Measurements from ENCODE around the gene PLXNC1.

The PLXNC1 gene

DNA sequence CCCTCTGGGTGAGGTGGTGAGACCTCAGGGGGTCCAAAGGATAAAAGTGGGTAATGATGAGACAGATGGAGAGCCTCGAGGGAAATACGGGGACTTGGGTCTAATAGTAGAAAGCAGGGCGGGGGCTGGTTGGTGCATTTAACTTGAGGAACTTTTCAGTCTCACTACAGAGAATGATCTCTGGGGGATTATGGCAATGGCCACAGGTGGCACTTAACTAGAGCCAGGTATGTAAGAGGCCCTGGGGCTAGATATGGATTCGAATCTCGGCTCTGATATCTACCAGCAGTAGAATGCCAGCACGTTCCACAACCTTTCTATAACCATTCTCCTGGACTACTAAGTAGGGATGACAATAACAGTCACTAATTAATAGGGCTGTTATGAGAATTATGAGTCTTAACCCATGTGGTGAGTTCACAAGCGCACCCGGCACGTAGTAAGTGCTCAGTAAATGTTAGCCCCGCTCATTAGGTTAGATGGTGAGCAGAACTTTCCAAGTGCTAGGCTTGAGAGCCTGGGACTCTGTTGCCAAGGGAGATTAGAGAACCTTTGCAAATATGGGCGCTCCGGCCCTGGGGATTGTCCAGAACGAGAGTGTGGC lies 888 bp upstream of the PLXNC1 start:
- no peak overlapping the region for H3K27ac ChIP-seq
- in situ Hi-C loops (cut with HindIII; ENCODE audit: low pct_ligation_motif_present, low sequenced_read_pairs), result loop anchor here (25.0 kb wide), 1 partner anchor 365 kb away; no protein-coding TSS in a partner anchor
- peaks cover 41% of the 10 kb centered on the region for H3K27me3 ChIP-seq (replicated peaks)
- peak overlapping the region; percentile 47 for H3K4me3 ChIP-seq (ENCODE audit: low read depth, low read length)
- TF ChIP-seq, protein P1, sequence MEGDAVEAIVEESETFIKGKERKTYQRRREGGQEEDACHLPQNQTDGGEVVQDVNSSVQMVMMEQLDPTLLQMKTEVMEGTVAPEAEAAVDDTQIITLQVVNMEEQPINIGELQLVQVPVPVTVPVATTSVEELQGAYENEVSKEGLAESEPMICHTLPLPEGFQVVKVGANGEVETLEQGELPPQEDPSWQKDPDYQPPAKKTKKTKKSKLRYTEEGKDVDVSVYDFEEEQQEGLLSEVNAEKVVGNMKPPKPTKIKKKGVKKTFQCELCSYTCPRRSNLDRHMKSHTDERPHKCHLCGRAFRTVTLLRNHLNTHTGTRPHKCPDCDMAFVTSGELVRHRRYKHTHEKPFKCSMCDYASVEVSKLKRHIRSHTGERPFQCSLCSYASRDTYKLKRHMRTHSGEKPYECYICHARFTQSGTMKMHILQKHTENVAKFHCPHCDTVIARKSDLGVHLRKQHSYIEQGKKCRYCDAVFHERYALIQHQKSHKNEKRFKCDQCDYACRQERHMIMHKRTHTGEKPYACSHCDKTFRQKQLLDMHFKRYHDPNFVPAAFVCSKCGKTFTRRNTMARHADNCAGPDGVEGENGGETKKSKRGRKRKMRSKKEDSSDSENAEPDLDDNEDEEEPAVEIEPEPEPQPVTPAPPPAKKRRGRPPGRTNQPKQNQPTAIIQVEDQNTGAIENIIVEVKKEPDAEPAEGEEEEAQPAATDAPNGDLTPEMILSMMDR (IDR thresholded peaks at IDR 0.05; ENCODE audit: low read depth, low read length, missing control alignments), result no peak
- H3K36me3 ChIP-seq (replicated peaks), result no peaks in the 10 kb centered on the region
- no peak for DNase-seq

DNA sequence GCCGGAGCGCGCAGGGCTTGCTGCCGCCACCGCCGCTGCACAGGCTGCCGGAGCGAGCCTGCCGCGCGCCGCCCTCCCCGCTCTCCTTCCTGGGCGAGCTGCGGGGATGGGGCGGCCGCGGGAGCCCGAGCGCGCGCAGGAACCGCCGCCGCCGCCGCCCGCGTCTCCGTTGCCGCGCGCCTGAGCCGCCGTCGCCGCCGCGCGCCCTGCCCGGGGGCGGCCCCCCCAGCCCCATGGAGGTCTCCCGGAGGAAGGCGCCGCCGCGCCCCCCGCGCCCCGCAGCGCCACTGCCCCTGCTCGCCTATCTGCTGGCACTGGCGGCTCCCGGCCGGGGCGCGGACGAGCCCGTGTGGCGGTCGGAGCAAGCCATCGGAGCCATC lies 352 bp downstream of the PLXNC1 start:
- peaks cover 42% of the 10 kb centered on the region for H3K27me3 ChIP-seq (replicated peaks)
- in situ Hi-C loops (cut with HindIII; ENCODE audit: low pct_ligation_motif_present, low sequenced_read_pairs), result loop anchor here (25.0 kb wide), 1 partner anchor 364 kb away; no protein-coding TSS in a partner anchor
- H3K27ac ChIP-seq, result no peak overlapping the region
- TF ChIP-seq, protein P1 (IDR thresholded peaks at IDR 0.05; ENCODE audit: low read depth, low read length, missing control alignments), result no peak
- no peak for DNase-seq
- H3K4me3 ChIP-seq (ENCODE audit: low read depth, low read length), result peak overlapping the region; percentile 47
- H3K36me3 ChIP-seq (replicated peaks), result no peaks in the 10 kb centered on the region

DNA sequence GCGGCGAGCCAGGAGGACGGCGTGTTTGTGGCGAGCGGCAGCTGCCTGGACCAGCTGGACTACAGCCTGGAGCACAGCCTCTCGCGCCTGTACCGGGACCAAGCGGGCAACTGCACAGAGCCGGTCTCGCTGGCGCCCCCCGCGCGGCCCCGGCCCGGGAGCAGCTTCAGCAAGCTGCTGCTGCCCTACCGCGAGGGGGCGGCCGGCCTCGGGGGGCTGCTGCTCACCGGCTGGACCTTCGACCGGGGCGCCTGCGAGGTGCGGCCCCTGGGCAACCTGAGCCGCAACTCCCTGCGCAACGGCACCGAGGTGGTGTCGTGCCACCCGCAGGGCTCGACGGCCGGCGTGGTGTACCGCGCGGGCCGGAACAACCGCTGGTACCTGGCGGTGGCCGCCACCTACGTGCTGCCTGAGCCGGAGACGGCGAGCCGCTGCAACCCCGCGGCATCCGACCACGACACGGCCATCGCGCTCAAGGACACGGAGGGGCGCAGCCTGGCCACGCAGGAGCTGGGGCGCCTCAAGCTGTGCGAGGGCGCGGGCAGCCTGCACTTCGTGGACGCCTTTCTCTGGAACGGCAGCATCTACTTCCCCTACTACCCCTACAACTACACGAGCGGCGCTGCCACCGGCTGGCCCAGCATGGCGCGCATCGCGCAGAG lies 873 bp downstream of the PLXNC1 start:
- Histone ChIP-seq H3K4me3 (ENCODE audit: low read depth, low read length) (peak overlapping the region; percentile 40), H3K27ac (no peak overlapping the region), H3K36me3 (replicated peaks) (no peaks in the 10 kb centered on the region), H3K27me3 (replicated peaks) (peaks cover 43% of the 10 kb centered on the region)
- DNase-seq, result peak; percentile 16
- TF ChIP-seq, protein P1 (IDR thresholded peaks at IDR 0.05; ENCODE audit: low read depth, low read length, missing control alignments), result peak; percentile 19
- in situ Hi-C loops (cut with HindIII; ENCODE audit: low pct_ligation_motif_present, low sequenced_read_pairs), result loop anchor here (25.0 kb wide), 1 partner anchor 363 kb away; no protein-coding TSS in a partner anchor

DNA sequence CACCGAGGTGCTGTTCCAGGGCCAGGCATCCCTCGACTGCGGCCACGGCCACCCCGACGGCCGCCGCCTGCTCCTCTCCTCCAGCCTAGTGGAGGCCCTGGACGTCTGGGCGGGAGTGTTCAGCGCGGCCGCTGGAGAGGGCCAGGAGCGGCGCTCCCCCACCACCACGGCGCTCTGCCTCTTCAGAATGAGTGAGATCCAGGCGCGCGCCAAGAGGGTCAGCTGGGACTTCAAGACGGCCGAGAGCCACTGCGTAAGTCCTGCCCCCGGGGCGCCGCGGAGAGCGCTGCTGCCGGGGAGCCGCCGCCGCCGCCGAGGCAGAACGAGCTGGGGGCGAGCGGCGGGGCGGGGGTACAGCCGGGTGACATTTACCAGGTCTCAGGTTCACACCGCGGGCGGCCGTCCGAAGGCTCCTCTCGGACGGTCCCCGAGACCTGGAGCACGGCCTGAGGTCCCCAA lies 1.4 kb downstream of the PLXNC1 start:
- Histone ChIP-seq H3K27ac (no peak overlapping the region), H3K27me3 (replicated peaks) (peaks cover 43% of the 10 kb centered on the region), H3K4me3 (ENCODE audit: low read depth, low read length) (peak overlapping the region; percentile 22), H3K36me3 (replicated peaks) (no peaks in the 10 kb centered on the region)
- in situ Hi-C loops (cut with HindIII; ENCODE audit: low pct_ligation_motif_present, low sequenced_read_pairs), result loop anchor here (25.0 kb wide), 1 partner anchor 362 kb away; no protein-coding TSS in a partner anchor
- TF ChIP-seq, protein P1 (IDR thresholded peaks at IDR 0.05; ENCODE audit: low read depth, low read length, missing control alignments), result no peak
- no peak for DNase-seq

DNA sequence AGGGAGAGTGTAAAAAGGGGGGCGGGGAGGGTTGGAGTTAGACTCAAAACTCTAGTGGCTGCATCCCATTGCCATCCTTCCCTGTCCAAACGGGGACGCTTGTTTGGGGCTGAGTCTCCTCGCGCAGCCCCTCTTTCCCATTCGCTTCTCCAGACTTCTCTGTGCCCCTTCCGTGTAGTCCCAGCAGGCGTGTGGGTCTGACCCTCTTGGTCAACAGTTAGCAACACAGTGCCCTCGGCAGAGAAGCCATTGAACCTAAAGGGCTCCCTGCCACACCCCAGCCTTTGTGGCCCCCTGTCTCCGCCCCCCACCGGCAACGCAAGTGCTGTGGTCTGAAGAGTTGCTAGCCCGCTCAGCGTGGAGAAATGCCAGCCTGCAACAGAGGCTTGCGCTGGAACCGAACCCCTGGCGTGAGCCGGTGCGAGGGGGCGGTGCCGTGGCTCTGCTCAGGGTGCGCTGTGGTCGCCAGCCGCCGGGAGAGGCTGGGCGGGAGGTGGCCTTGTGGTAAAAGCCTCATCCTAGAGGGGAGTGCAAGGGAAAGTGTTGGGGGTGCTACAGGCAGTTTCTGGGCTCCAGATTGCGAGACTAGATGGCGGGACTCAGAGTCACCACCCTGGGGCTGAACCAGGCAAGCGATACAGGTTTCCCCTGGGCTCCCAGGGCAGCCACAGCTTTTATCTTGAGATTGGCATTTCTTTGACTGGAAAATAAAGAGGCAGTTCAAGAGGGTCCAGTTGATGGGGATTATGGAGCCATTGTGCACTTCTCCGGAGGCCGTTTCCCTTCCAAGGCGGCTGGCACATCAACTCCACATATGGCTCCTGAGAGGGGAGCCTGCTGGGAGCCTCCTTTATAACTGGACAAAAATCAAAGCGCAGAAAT lies 2.1 kb downstream of the PLXNC1 start:
- peaks cover 43% of the 10 kb centered on the region for H3K27me3 ChIP-seq (replicated peaks)
- H3K36me3 ChIP-seq (replicated peaks), result no peaks in the 10 kb centered on the region
- no peak for DNase-seq
- TF ChIP-seq, protein P1 (IDR thresholded peaks at IDR 0.05; ENCODE audit: low read depth, low read length, missing control alignments), result no peak
- H3K27ac ChIP-seq, result no peak overlapping the region
- peak overlapping the region; percentile 3 for H3K4me3 ChIP-seq (ENCODE audit: low read depth, low read length)
- in situ Hi-C loops (cut with HindIII; ENCODE audit: low pct_ligation_motif_present, low sequenced_read_pairs), result no loop called here
